CD8-positive, alpha-beta memory T cell (primary cell): ENCODE data around the gene SORCS3. TPM values are rescaled to one million over a fixed set of nuclear protein-coding genes. Genes with fewer than 3 reads are reported as not detected.
A peak's percentile ranks its signal among the peaks of the same experiment; 100 is the strongest.

ENCODE experiments used
- CTCF ChIA-PET: fragments of 350-600 bp; sonication (Branson Sonifier 250); formaldehyde crosslinking; loops from one replicate; lab custom pipeline; 2021; ENCODE audit warnings: antibody characterized with exemption; lab: Charles Lee
- POLR2A ChIA-PET: fragments of 350-600 bp; sonication (Branson Sonifier 250); formaldehyde crosslinking; loops from one replicate; lab custom pipeline; 2021; ENCODE audit warnings: antibody characterized with exemption; lab: Charles Lee
- DNase-seq, 5 donors: peaks; one replicate each; pipeline versions ENCODE4 v3.0.0 to v3.0.0-alpha.2; 2020 to 2022; ENCODE audit warnings: mixed read lengths in 1 of 5
- H3K27ac ChIP-seq: one replicate; pipeline ENCODE4 v1.7.0; 2013; ENCODE audit warnings: low read depth, mild to moderate bottlenecking, low read length, moderate library complexity
- H3K27me3 ChIP-seq: 2 replicates; pipeline ENCODE4 v1.7.0; 2013; ENCODE audit warnings: low read length, mild to moderate bottlenecking; ENCODE audit not compliant: insufficient read depth, poor library complexity, severe bottlenecking
- H3K36me3 ChIP-seq: 2 replicates; pipeline ENCODE4 v1.7.0; 2013; ENCODE audit warnings: mild to moderate bottlenecking, low read length, moderate library complexity; ENCODE audit not compliant: insufficient read depth
- H3K4me1 ChIP-seq: 2 replicates; pipeline ENCODE4 v1.7.0; 2013; ENCODE audit warnings: mild to moderate bottlenecking, low read length, moderate library complexity; ENCODE audit not compliant: insufficient read depth
- H3K4me3 ChIP-seq: 2 replicates; pipeline ENCODE4 v1.7.0; 2013; ENCODE audit warnings: mild to moderate bottlenecking, low read length
- H3K9me3 ChIP-seq: 2 replicates; pipeline ENCODE4 v1.7.0; 2013; ENCODE audit warnings: mild to moderate bottlenecking, low read length
- H3K27ac Mint-ChIP-seq, 8 donors: one replicate each; pipeline ENCODE4 v1.8.0; 2020 to 2021; ENCODE audit warnings: mixed read lengths in 8 of 8, mild to moderate bottlenecking in 6 of 8, inconsistent platforms in 3 of 8, moderate library complexity in 3 of 8
- H3K27me3 Mint-ChIP-seq, 2 donors: one replicate each; pipeline ENCODE4 v1.8.0; 2020 to 2021; ENCODE audit warnings: mixed read lengths in 2 of 2, mild to moderate bottlenecking in 1 of 2, moderate library complexity in 1 of 2
- H3K36me3 Mint-ChIP-seq, 3 donors: one replicate each; pipeline ENCODE4 v1.8.0; 2020 to 2021; ENCODE audit warnings: mixed read lengths in 3 of 3, inconsistent platforms in 1 of 3, mild to moderate bottlenecking in 1 of 3
- H3K4me1 Mint-ChIP-seq, 3 donors: one replicate each; pipeline ENCODE4 v1.8.0; 2020 to 2021; ENCODE audit warnings: mixed read lengths in 3 of 3, inconsistent platforms in 1 of 3, mild to moderate bottlenecking in 1 of 3
- H3K4me3 Mint-ChIP-seq, 7 donors: one replicate each; pipeline ENCODE4 v1.8.0; 2020 to 2021; ENCODE audit warnings: mixed read lengths in 7 of 7, mild to moderate bottlenecking in 6 of 7, moderate library complexity in 4 of 7, inconsistent platforms in 2 of 7
- H3K9me3 Mint-ChIP-seq, 5 donors: one replicate each; pipeline ENCODE4 v1.8.0; 2020 to 2022; ENCODE audit warnings: mixed read lengths in 5 of 5, mild to moderate bottlenecking in 3 of 5, moderate library complexity in 2 of 5, inconsistent platforms in 1 of 5
- polyA plus RNA-seq: library from polyadenylated mRNA; unstranded; fragments of 300-500 nt; fragmentation: Illumina TruSeq; gene quantifications from one replicate; pipeline ENCODE4 v1.2.3, GENCODE V29; 2021
- total RNA-seq, 2 experiments: library from RNA; stranded (reverse); gene quantifications; one replicate each; pipeline ENCODE4 v1.2.3, GENCODE V29; 2021

The SORCS3 gene
- total and polyA plus RNA-seq, 3 experiments from 2014 or later, result not detected

- Mint-ChIP-seq H3K4me3 (no peak overlapping the region), H3K27me3 (peaks cover 0 to 6% of the 10 kb centered on the region in 2 donors), H3K9me3 (peaks cover 0 to 4% (median 0%) of the 10 kb centered on the region in 5 donors), H3K36me3 (no peaks in the 10 kb centered on the region), H3K4me1 (no peaks in the 10 kb centered on the region), H3K27ac (no peak overlapping the region)
- POLR2A ChIA-PET, result no interaction called here
- no peaks in the 10 kb centered on the region for H3K4me1 ChIP-seq
- H3K4me3 ChIP-seq, result no peak overlapping the region
- H3K9me3 ChIP-seq, result no peaks in the 10 kb centered on the region
- no peaks in the 10 kb centered on the region for H3K27me3 ChIP-seq
- no peaks in the 10 kb centered on the region for H3K36me3 ChIP-seq
- DNase-seq, result no peak
- CTCF ChIA-PET, result no interaction called here
- no peak overlapping the region for H3K27ac ChIP-seq
Observed at GRCh38 chr10:104924101-104924795, 283.2 kb downstream of the SORCS3 start.

GRCh38 chr10:104925232-104925851 is 284.3 kb downstream of the SORCS3 start:
- Histone ChIP-seq H3K27ac (no peak overlapping the region), H3K9me3 (no peaks in the 10 kb centered on the region), H3K4me3 (no peak overlapping the region), H3K36me3 (no peaks in the 10 kb centered on the region), H3K27me3 (no peaks in the 10 kb centered on the region), H3K4me1 (no peaks in the 10 kb centered on the region)
- peak overlapping the region in 1 of 8 donors; percentile 39 for H3K27ac Mint-ChIP-seq
- H3K27me3 Mint-ChIP-seq, result peaks cover 0 to 6% of the 10 kb centered on the region in 2 donors
- ChIA-PET POLR2A (no interaction called here), CTCF (no interaction called here)
- peaks cover 0 to 4% (median 0%) of the 10 kb centered on the region in 5 donors for H3K9me3 Mint-ChIP-seq
- no peaks in the 10 kb centered on the region for H3K4me1 Mint-ChIP-seq
- peak in 1 of 5 donors; percentile 2 for DNase-seq
- H3K36me3 Mint-ChIP-seq, result no peaks in the 10 kb centered on the region
- H3K4me3 Mint-ChIP-seq, result no peak overlapping the region

- no peak overlapping the region for H3K4me3 ChIP-seq
- H3K36me3 ChIP-seq, result no peaks in the 10 kb centered on the region
- Mint-ChIP-seq H3K4me3 (no peak overlapping the region), H3K36me3 (no peaks in the 10 kb centered on the region), H3K27me3 (peaks cover 0 to 4% of the 10 kb centered on the region in 2 donors), H3K27ac (no peak overlapping the region), H3K9me3 (peaks cover 0 to 2% (median 0%) of the 10 kb centered on the region in 5 donors), H3K4me1 (no peaks in the 10 kb centered on the region)
- no peaks in the 10 kb centered on the region for H3K27me3 ChIP-seq
- H3K4me1 ChIP-seq, result peaks cover 17% of the 10 kb centered on the region
- no peak for DNase-seq
- H3K27ac ChIP-seq, result no peak overlapping the region
- H3K9me3 ChIP-seq, result no peaks in the 10 kb centered on the region
- POLR2A ChIA-PET, result no interaction called here
- CTCF ChIA-PET, result no interaction called here
Observed at GRCh38 chr10:104928734-104929133, 287.6 kb downstream of the SORCS3 start.

- CTCF ChIA-PET, result no interaction called here
- no peaks in the 10 kb centered on the region for H3K27me3 ChIP-seq
- Mint-ChIP-seq H3K4me1 (no peaks in the 10 kb centered on the region), H3K36me3 (peaks cover 0 to 4% (median 0%) of the 10 kb centered on the region in 3 donors), H3K4me3 (no peak overlapping the region), H3K27ac (no peak overlapping the region), H3K9me3 (peaks cover 0 to 2% (median 0%) of the 10 kb centered on the region in 5 donors), H3K27me3 (peaks cover 0 to 2% of the 10 kb centered on the region in 2 donors)
- H3K4me3 ChIP-seq, result no peak overlapping the region
- H3K9me3 ChIP-seq, result no peaks in the 10 kb centered on the region
- no peaks in the 10 kb centered on the region for H3K36me3 ChIP-seq
- POLR2A ChIA-PET, result no interaction called here
- peaks cover 40% of the 10 kb centered on the region for H3K4me1 ChIP-seq
- no peak overlapping the region for H3K27ac ChIP-seq
- DNase-seq, result no peak
Observed at GRCh38 chr10:104931612-104932134, 290.6 kb downstream of the SORCS3 start.

GRCh38 chr10:104935656-104936055 is 294.6 kb downstream of the SORCS3 start:
- no peaks in the 10 kb centered on the region for H3K4me1 Mint-ChIP-seq
- H3K36me3 ChIP-seq, result no peaks in the 10 kb centered on the region
- ChIA-PET CTCF (no interaction called here), POLR2A (no interaction called here)
- H3K9me3 Mint-ChIP-seq, result peaks cover 0 to 2% (median 0%) of the 10 kb centered on the region in 5 donors
- peak in 1 of 5 donors; percentile 45 for DNase-seq
- H3K4me3 Mint-ChIP-seq, result no peak overlapping the region
- H3K27me3 ChIP-seq, result no peaks in the 10 kb centered on the region
- H3K9me3 ChIP-seq, result no peaks in the 10 kb centered on the region
- no peak overlapping the region for H3K27ac Mint-ChIP-seq
- H3K4me3 ChIP-seq, result no peak overlapping the region
- H3K27me3 Mint-ChIP-seq, result peaks cover 0 to 2% of the 10 kb centered on the region in 2 donors
- H3K36me3 Mint-ChIP-seq, result peaks cover 0 to 4% (median 0%) of the 10 kb centered on the region in 3 donors
- H3K4me1 ChIP-seq, result peaks cover 42% of the 10 kb centered on the region
- no peak overlapping the region for H3K27ac ChIP-seq

GRCh38 chr10:104937567-104937966 is 296.5 kb downstream of the SORCS3 start:
- Mint-ChIP-seq H3K27me3 (peaks cover 0 to 2% of the 10 kb centered on the region in 2 donors), H3K9me3 (peaks cover 0 to 2% (median 0%) of the 10 kb centered on the region in 5 donors), H3K4me1 (no peaks in the 10 kb centered on the region), H3K36me3 (peaks cover 0 to 4% (median 0%) of the 10 kb centered on the region in 3 donors), H3K4me3 (no peak overlapping the region), H3K27ac (no peak overlapping the region)
- no peaks in the 10 kb centered on the region for H3K9me3 ChIP-seq
- no peak overlapping the region for H3K27ac ChIP-seq
- H3K36me3 ChIP-seq, result no peaks in the 10 kb centered on the region
- ChIA-PET CTCF (no interaction called here), POLR2A (no interaction called here)
- H3K4me3 ChIP-seq, result no peak overlapping the region
- peaks cover 33% of the 10 kb centered on the region for H3K4me1 ChIP-seq
- H3K27me3 ChIP-seq, result no peaks in the 10 kb centered on the region
- DNase-seq, result no peak

- CTCF ChIA-PET, result no interaction called here
- H3K27me3 Mint-ChIP-seq, result peaks cover 0 to 2% of the 10 kb centered on the region in 2 donors
- Histone ChIP-seq H3K4me3 (no peak overlapping the region), H3K27ac (no peak overlapping the region), H3K9me3 (no peaks in the 10 kb centered on the region), H3K36me3 (no peaks in the 10 kb centered on the region), H3K4me1 (peaks cover 30% of the 10 kb centered on the region), H3K27me3 (no peaks in the 10 kb centered on the region)
- peaks cover 0 to 2% (median 0%) of the 10 kb centered on the region in 5 donors for H3K9me3 Mint-ChIP-seq
- no peak overlapping the region for H3K4me3 Mint-ChIP-seq
- no peak for DNase-seq
- peaks cover 0 to 4% (median 0%) of the 10 kb centered on the region in 3 donors for H3K36me3 Mint-ChIP-seq
- H3K4me1 Mint-ChIP-seq, result no peaks in the 10 kb centered on the region
- POLR2A ChIA-PET, result no interaction called here
- no peak overlapping the region for H3K27ac Mint-ChIP-seq
Observed at GRCh38 chr10:104938031-104938430, 296.9 kb downstream of the SORCS3 start.

GRCh38 chr10:104941662-104942061 is 300.6 kb downstream of the SORCS3 start:
- DNase-seq, result no peak
- Mint-ChIP-seq H3K9me3 (peaks cover 0 to 2% (median 0%) of the 10 kb centered on the region in 5 donors), H3K27ac (no peak overlapping the region), H3K36me3 (no peaks in the 10 kb centered on the region), H3K4me3 (no peak overlapping the region), H3K27me3 (no peaks in the 10 kb centered on the region), H3K4me1 (no peaks in the 10 kb centered on the region)
- Histone ChIP-seq H3K4me3 (no peak overlapping the region), H3K9me3 (no peaks in the 10 kb centered on the region), H3K27me3 (no peaks in the 10 kb centered on the region), H3K36me3 (no peaks in the 10 kb centered on the region), H3K27ac (no peak overlapping the region), H3K4me1 (peaks cover 2% of the 10 kb centered on the region)
- CTCF ChIA-PET, result no interaction called here
- POLR2A ChIA-PET, result no interaction called here
